ENCODE results near the gene DTHD1. TPM values are rescaled to one million over a fixed set of nuclear protein-coding genes. Genes with fewer than 3 reads are reported as not detected.

DTHD1 gene
- total and polyA plus RNA-seq, 10 of the 15 experiments (the other 5 are each of a cell fraction or from before 2014, with no cell fraction given) = 0.05 to 2.8 (median 1.4) TPM

DNA sequence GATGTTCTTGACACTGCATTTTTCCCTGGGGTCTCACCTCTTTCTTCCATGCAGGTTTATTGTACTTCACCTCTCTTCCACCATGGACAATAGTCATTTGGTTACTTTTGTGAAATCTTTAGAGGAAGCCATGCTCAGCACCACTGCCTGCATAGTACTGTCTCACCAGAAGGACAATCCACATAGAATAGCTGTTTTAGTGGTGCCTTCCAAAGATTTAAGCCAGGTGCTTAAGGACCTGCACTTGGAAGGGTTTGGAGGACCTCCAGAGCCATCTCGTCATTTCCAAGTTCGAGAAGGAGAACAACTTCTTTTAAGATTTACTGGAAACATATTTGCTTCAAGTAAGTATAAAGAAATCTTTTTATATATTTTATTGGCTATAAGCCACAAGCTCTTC lies 26.7 kb downstream of the DTHD1 start:
- TF ChIP-seq CHD4 (IDR thresholded peaks at IDR 0.05) (no peak), NFIC (IDR thresholded peaks at IDR 0.05; ENCODE audit: low read depth, low read length) (no peak), SMAD5 (IDR thresholded peaks at IDR 0.05; ENCODE audit: low read depth) (no peak), JUNB (IDR thresholded peaks at IDR 0.05) (no peak), FOS (IDR thresholded peaks at IDR 0.05; ENCODE audit: borderline replicate concordance, extremely low read depth, insufficient read length) (no peak), EED (IDR thresholded peaks at IDR 0.05; ENCODE audit: low read depth) (no peak), RUNX3 (IDR thresholded peaks at IDR 0.05; ENCODE audit: low read length) (no peak)
- TF ChIP-seq, protein P1, sequence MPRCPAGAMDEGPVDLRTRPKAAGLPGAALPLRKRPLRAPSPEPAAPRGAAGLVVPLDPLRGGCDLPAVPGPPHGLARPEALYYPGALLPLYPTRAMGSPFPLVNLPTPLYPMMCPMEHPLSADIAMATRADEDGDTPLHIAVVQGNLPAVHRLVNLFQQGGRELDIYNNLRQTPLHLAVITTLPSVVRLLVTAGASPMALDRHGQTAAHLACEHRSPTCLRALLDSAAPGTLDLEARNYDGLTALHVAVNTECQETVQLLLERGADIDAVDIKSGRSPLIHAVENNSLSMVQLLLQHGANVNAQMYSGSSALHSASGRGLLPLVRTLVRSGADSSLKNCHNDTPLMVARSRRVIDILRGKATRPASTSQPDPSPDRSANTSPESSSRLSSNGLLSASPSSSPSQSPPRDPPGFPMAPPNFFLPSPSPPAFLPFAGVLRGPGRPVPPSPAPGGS (IDR thresholded peaks at IDR 0.05; ENCODE audit: borderline replicate concordance, insufficient read depth, low read depth, low read length, poor library complexity, severe bottlenecking) = no peak
- TF ChIP-seq, protein P2, sequence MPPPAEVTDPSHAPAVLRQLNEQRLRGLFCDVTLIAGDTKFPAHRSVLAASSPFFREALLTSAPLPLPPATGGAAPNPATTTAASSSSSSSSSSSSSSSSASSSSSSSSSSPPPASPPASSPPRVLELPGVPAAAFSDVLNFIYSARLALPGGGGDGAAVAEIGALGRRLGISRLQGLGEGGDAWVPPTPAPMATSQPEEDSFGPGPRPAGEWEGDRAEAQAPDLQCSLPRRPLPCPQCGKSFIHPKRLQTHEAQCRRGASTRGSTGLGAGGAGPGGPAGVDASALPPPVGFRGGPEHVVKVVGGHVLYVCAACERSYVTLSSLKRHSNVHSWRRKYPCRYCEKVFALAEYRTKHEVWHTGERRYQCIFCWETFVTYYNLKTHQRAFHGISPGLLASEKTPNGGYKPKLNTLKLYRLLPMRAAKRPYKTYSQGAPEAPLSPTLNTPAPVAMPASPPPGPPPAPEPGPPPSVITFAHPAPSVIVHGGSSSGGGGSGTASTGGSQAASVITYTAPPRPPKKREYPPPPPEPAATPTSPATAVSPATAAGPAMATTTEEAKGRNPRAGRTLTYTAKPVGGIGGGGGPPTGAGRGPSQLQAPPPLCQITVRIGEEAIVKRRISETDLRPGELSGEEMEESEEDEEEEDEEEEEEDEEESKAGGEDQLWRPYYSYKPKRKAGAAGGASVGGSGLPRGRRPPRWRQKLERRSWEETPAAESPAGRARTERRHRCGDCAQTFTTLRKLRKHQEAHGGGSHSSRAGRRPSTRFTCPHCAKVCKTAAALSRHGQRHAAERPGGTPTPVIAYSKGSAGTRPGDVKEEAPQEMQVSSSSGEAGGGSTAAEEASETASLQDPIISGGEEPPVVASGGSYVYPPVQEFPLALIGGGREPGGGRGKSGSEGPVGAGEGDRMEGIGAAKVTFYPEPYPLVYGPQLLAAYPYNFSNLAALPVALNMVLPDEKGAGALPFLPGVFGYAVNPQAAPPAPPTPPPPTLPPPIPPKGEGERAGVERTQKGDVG (CRISPR knock-in tag; IDR thresholded peaks at IDR 0.05) = no peak
- ChIA-PET POLR2A (no interaction called here), RAD21 (ENCODE audit: unreplicated experiment) (no interaction called here), CTCF (no interaction called here), SMC1A (ENCODE audit: uncharacterized antibody, unreplicated experiment) (interaction anchor here (1.0 kb wide), 2 partner anchors 9 to 23 kb away, joined by 3 read pairs; no protein-coding TSS in a partner anchor)
- no peak overlapping the region for H3K9ac ChIP-seq (ENCODE audit: control insufficient read depth, insufficient read depth, low read length)
- H3K79me2 ChIP-seq (ENCODE audit: control insufficient read depth, insufficient read depth, low read length) = no peaks in the 10 kb centered on the region
- in situ Hi-C loops (cut with MboI) (no loop called here), intact Hi-C loops (cut with micrococcal nuclease; ENCODE audit: unreplicated experiment) (no loop called here)
- no peaks in the 10 kb centered on the region for H3K36me3 ChIP-seq (ENCODE audit: control insufficient read depth in 2 of 2, insufficient read depth in 2 of 2, low read length in 1 of 2)
- no peaks in the 10 kb centered on the region for H3K27me3 ChIP-seq (replicated peaks in 1 of 2; ENCODE audit: control insufficient read depth in 2 of 2, insufficient read depth in 2 of 2, low read length in 1 of 2)
- peaks cover 14% of the 10 kb centered on the region for H3K4me1 ChIP-seq (ENCODE audit: control insufficient read depth, insufficient read depth, low read length)
- H2AFZ ChIP-seq (ENCODE audit: control insufficient read depth, low read depth, low read length) = no peak overlapping the region
- DNase-seq (ENCODE audit: low read depth, low spot score) (no peak), FAIRE-seq (no peak), ATAC-seq (no peak)
- no peaks in the 10 kb centered on the region; the same call in 2 of the 3 replicates for H3K9me3 ChIP-seq (replicated peaks; ENCODE audit: control insufficient read depth, insufficient read depth, low read length)
- H3K4me2 ChIP-seq (ENCODE audit: control insufficient read depth, insufficient read depth) = no peak overlapping the region
- no peak overlapping the region for H3K27ac ChIP-seq (ENCODE audit: control insufficient read depth, insufficient read depth)
- no TSS peak for BruUV-seq (replicated peaks)
- 18% methylated on average over 2 of the region's 2 CpGs for WGBS (ENCODE audit: insufficient coverage, insufficient replicate concordance, low lambda C conversion rate, missing lambda C conversion rate)
- no peak overlapping the region for H3K4me3 ChIP-seq
- no peaks in the 10 kb centered on the region for H4K20me1 ChIP-seq (ENCODE audit: control insufficient read depth, insufficient read depth)
